ENCODE results near the gene SPACA4.
"Not testable (repeated sequence)": the region's sequence is repeated elsewhere in the genome, so short reads cannot be mapped to it uniquely, and the experiment has no call there.

SPACA4 gene

DNA sequence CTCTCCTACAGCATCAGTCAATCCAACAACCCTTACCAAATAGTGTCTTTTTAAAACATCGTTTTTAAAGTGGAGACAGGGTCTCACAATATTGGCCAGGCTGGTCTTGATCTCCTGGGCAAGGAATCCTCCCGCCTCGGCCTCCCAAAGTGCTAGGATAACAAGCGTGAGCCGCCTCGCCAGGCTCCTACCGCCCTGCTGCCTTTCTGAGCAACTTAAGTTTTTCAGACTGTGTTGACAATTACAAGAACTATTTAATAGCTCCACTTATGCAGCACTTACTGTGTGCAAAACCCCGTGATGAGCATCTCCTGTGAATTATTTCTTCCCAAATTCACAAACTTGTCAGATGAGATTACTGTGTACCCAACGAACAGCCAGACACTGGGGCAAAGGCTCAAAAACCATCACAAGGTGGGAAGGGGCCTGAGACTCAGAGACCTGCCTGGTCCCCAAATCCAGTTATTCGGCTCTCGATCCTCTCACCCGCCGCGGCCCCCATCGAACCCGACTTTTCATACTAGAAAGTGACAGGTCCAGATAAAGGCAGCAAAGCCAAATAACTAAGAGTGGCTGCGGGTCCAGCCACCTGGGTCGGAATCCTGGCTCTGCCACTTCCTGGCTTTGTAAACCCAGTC lies 11.9 kb downstream of the SPACA4 start:
- no peak for DNase-seq (ENCODE audit: low read depth in 2 of 2)

DNA sequence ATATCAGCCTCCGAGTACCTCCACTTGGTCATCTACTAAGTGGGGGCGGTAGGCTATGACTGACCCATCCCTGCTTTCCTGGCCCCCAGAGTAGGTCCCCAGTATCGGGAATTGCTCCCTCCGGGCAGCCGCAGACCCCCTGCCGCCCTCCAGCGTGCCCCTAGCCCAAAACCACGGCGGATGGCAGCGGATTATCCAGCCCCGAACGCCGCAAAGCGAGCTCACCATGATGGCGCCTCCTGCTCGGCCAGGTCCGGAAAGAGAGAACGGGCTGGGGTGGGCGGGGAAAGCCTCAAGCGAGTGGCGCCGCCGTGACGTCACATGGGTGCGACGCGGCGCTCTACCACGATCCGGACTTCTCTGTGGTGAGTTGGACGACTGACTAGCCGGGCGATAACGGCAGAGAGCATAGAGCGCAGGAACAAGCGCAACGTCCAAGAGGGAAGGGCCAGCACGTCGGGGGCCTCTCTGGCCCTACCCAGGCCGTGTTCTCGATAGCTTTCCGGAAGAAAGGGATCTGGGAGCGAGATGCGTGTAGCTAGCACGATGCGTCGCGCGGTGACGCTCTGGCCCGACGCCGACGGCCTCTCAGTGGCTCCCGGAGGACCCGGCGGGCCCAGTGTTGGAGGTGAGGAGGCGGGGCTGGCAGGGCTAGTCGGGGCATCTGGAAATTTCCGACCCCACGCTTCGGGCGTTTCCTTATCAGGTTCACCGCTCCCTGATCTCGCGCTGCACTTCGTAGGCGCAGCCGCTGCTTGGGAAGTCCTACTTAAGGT lies 12.6 kb downstream of the SPACA4 start, which contains the start of the genes RPL18 and SPHK2:
Gene RPL18, minus strand, starts transcription at position 263 of the 776 bp plus-strand sequence. Its CDS starts 35 bp downstream, at position 228.
Gene SPHK2, plus strand, starts transcription at position 591 of the 776 bp plus-strand sequence. CDS start 1,009 bp downstream, outside the sequence.
- DNase-seq (ENCODE audit: low read depth in 2 of 2), result peak; percentile 93

DNA sequence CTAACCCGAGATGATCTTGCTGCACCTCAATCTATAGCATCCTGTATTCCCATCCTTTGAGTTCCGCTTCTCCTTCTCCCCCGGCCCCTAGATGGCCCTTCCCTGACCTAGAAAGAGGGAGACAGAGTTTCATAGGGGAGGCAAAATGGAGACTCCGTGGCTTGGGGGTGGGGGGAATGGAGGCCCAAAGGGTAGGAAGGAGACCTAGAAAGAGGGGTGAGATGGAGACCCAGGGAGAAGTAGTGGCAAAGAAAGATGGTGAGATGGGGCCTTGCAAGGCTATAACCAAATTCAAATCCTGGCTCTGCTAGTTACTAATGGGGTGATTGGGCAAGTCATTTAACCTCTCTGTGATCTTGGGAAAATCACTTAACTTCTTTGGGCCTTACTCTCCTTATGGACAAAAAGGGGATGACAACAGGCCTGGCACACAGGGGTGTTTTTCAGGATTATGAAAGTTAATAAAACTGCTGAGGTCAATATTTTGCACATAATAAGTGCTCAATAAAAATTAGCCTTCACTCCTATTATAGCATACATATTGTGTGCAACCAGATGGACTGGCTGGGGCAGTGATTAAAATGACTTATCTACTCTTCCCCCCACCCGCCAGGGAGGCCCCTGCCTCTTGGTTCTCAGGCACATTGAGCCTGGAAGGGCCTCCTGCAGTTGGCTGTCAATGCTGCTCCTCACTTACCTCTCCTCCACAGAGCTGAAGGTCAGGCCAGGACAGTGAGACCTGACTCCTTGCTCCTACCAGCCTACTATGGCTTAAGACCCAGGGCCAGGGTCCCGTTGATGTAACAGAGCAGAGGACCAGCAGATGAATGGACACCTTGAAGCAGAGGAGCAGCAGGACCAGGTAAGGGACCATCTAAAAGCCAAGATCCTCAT lies 13.4 kb downstream of the SPACA4 start:
- DNase-seq (ENCODE audit: low read depth in 2 of 2), result no peak

DNA sequence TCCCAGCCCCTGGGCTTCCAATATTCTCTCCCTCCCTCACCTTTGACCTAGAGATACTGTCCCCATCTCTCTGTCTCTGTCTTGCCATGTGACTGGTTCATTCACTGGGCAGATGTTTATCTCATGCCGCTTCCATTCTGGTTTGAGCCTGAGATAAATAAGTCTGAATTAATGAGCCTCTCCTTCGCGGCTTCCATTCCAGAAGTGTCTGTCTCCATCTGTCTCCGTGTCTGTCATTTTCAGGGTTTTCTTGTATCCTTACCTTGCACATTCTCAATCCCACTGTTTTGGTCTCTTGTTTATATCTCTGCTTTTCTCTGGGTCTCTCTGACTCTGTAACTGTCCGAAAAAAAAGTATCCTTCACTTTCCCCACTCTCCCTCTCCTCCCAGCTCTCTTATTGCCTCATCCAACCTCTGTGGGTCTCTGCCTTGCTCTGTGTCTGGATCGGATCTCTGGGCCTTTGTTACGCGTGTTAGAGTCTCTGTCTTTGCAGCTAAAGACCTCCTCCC lies 17.1 kb downstream of the SPACA4 start:
- DNase-seq (ENCODE audit: low read depth in 2 of 2), result no peak

DNA sequence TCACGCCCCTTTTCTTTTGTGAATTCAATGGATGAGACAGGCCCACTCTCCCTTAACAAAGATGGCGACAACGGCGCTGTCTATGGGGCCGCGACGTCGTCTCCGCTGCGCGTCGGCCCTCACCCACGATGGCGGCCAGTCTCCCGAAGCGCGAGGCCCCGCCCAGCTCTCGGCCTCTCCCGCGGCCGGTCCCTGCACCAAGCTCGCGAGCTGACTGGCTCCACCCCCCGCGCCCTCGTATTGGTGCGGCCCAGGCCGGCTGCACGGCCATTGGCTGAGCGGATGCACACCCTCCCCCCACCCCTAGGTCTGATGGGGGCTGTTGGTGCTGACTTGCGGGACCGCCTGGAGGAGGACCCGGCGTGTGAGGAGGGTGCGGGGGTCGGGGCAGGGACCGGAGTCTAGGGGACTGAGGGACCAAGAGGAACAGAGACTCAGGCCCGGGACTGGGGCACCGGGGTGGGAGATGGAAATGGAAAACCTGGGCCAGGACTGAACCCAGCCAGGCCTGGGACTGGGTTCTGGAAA lies 17.6 kb downstream of the SPACA4 start:
- peak; percentile 92 for DNase-seq (ENCODE audit: low read depth in 2 of 2)

DNA sequence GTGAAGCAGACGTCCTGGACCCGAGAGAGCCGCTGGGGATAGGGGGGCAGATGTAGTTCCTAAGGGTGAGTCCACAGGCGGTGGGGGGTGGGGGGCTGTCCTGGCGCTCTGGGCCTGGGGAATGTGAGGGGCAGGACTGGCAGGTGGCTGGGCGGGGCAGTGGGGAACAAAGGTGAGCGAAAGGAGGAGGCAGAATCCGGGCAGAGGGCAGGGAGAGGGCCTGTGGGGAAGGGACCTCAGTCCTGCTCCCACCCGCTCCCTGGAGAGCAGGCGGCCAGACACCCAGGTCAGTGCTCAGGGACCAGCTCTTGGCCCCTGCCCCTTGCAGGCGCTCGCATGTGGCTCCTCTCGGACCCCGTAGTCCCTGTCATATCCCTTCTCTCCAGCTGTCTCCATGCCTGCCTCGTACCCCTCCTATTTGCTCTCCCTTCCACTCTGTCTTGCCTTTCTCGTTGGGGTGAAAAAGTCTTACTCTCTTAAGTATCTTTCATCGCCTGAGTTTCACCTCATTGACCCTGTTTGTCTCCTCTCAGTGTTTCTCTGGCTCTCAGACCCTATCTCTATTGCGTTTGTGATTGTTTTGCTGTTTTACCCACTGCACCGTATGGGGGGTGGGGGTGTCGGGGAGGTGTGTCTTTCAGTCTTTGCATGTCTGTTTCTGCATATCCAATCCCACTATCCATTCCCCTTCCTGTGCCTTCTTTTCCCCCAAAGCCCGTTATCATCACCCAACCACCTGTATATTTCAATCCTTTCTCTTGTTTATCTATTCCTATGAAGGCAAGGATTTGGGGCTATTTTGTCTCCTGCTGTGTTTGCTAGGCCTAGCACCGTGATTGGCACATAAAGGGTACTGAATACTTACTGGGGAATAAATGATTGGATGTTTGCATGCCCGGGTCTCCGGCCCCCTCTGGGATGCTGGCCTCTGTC lies 18.5 kb downstream of the SPACA4 start:
- no peak for DNase-seq (ENCODE audit: low read depth in 2 of 2)

DNA sequence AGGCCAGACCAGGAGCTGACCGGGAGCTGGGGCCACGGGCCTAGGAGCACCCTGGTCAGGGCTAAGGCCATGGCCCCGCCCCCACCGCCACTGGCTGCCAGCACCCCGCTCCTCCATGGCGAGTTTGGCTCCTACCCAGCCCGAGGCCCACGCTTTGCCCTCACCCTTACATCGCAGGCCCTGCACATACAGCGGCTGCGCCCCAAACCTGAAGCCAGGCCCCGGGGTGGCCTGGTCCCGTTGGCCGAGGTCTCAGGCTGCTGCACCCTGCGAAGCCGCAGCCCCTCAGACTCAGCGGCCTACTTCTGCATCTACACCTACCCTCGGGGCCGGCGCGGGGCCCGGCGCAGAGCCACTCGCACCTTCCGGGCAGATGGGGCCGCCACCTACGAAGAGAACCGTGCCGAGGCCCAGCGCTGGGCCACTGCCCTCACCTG lies 19.4 kb downstream of the SPACA4 start:
- no peak for DNase-seq (ENCODE audit: low read depth in 2 of 2)

DNA sequence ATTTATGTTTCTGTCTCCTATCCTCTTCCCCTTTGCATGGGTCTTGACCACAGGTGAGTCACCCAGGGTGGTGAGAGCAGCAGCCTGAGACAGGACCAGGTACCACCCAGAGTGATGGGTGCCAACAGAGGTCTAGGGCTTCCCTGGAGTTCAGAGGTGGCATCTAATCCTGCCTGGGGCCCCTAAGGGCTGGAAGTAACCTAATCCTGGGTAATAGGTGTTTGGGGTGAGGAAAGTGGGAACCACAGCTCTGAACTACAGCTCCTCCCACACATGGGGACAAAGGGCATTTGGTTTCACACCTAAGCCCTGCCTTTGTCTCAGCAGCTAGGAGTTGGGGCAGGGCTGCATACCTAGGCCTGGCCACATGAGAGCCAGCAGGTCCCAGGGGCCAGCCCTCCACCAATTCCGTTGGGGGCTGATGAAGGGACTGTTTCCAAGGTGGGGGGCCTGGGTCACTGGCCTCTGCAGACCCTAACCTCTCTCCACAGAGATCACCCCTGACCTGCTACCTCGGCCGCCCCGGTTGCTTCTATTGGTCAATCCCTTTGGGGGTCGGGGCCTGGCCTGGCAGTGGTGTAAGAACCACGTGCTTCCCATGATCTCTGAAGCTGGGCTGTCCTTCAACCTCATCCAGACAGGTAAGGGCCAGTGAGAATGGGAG lies 20.8 kb downstream of the SPACA4 start:
- DNase-seq (ENCODE audit: low read depth in 2 of 2), result no peak

DNA sequence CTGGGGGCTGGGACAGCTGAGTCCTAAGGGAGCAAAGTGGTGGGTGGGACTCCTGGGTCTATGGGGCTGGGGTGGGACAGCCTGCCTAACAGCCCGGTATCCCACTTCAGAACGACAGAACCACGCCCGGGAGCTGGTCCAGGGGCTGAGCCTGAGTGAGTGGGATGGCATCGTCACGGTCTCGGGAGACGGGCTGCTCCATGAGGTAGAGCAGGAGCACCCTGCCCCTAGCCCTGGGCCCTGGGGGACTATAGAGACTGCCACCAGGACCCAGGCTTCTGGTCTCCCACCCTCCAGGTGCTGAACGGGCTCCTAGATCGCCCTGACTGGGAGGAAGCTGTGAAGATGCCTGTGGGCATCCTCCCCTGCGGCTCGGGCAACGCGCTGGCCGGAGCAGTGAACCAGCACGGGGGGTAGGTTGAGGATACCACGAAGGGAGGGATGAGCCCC lies 21.3 kb downstream of the SPACA4 start:
- no peak for DNase-seq (ENCODE audit: low read depth in 2 of 2)

DNA sequence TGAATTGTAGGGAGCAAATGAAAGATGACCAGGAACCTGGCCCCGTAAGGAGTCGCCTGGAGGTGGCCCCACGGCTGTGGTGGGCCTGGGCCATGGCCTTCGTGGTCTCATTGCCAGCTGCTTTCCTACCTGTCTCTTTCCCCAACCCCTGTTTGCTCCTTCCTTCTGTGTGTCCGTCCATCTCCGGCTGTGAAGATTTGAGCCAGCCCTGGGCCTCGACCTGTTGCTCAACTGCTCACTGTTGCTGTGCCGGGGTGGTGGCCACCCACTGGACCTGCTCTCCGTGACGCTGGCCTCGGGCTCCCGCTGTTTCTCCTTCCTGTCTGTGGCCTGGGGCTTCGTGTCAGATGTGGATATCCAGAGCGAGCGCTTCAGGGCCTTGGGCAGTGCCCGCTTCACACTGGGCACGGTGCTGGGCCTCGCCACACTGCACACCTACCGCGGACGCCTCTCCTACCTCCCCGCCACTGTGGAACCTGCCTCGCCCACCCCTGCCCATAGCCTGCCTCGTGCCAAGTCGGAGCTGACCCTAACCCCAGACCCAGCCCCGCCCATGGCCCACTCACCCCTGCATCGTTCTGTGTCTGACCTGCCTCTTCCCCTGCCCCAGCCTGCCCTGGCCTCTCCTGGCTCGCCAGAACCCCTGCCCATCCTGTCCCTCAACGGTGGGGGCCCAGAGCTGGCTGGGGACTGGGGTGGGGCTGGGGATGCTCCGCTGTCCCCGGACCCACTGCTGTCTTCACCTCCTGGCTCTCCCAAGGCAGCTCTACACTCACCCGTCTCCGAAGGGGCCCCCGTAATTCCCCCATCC lies 22.1 kb downstream of the SPACA4 start:
- no peak for DNase-seq (ENCODE audit: low read depth in 2 of 2)

DNA sequence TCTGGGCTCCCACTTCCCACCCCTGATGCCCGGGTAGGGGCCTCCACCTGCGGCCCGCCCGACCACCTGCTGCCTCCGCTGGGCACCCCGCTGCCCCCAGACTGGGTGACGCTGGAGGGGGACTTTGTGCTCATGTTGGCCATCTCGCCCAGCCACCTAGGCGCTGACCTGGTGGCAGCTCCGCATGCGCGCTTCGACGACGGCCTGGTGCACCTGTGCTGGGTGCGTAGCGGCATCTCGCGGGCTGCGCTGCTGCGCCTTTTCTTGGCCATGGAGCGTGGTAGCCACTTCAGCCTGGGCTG lies 22.7 kb downstream of the SPACA4 start:
- no peak for DNase-seq (ENCODE audit: low read depth in 2 of 2)

DNA sequence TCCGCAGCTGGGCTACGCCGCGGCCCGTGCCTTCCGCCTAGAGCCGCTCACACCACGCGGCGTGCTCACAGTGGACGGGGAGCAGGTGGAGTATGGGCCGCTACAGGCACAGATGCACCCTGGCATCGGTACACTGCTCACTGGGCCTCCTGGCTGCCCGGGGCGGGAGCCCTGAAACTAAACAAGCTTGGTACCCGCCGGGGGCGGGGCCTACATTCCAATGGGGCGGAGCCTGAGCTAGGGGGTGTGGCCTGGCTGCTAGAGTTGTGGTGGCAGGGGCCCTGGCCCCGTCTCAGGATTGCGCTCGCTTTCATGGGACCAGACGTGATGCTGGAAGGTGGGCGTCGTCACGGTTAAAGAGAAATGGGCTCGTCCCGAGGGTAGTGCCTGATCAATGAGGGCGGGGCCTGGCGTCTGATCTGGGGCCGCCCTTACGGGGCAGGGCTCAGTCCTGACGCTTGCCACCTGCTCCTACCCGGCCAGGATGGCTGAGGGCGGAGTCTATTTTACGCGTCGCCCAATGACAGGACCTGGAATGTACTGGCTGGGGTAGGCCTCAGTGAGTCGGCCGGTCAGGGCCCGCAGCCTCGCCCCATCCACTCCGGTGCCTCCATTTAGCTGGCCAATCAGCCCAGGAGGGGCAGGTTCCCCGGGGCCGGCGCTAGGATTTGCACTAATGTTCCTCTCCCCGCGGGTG lies 23.2 kb downstream of the SPACA4 start:
- no peak for DNase-seq (ENCODE audit: low read depth in 2 of 2)

DNA sequence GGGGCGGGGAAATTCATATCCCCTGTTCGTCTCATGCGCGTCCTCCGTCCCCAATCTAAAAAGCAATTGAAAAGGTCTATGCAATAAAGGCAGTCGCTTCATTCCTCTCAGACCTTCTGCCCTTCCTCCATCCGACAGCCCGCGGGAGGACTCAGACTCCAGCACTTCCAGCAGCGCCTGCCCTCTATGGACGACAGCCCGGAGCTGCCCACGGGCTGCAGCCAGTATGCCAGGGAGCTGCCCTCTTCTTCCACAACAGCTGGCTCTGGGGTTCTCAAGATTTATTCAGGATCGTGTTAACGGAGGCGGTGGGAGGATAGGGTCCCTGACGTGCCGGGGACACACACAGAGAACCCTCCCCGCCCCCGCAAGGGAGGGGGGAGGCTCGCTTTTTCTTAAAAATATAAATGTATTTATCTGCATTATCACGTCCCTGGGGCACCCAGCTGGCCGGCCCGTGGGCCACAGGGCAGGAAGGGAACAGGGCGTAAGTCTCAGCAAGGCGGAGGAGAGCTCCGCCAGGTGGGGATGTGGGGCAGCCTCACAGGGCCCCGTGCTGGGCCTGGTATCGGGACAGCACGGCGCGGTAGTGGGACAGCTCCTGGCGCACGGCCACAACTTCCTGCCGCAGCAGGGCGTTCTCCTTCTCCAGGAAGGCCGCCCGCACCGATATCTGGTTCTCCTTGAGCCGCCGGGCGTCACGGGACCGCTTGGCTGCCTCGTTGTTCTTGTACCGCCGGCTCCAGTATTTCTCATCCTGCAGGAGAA lies 23.9 kb downstream of the SPACA4 start:
- no peak for DNase-seq (ENCODE audit: low read depth in 2 of 2)

DNA sequence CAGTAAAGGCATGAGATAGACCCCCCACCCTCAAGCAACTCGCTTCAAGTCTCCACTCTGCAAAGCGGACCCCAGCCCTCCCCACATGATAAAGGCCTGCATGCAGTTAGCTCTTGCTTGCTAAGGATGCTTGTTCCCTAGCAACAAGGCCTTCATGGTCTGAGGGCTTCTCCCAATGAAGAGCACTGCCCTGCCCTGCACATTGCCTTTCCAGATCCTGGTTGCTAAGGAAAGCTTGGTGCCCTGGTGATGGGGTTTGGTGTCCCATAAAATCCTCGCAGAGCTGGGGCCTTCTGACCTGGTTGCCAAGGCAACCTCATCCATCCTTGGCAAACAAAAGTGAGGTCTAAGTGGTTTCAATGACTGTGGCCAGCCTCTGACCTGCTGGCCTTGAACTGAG lies 24.7 kb downstream of the SPACA4 start:
- DNase-seq (ENCODE audit: low read depth in 2 of 2), result no peak

DNA sequence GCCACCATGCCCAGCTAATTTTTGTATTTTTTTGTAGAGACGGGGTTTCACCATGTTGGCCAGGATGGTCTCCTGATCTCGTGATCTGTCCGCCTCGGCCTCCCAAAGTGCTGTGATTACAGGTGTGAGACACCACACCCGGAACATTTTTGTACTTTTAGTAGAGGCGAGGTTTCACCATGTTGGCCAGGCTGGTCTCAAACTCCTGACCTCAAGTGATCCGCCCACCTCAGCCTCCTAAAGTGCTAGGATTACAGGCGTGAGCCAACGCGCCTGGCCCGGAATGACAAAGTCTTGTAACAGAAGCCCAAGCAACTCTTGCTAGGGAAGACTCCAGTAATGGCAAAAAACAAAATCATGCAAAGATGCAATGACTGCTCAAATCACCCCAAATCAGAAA lies 25.7 kb downstream of the SPACA4 start:
- DNase-seq (ENCODE audit: low read depth in 2 of 2), result not testable (repeated sequence)

DNA sequence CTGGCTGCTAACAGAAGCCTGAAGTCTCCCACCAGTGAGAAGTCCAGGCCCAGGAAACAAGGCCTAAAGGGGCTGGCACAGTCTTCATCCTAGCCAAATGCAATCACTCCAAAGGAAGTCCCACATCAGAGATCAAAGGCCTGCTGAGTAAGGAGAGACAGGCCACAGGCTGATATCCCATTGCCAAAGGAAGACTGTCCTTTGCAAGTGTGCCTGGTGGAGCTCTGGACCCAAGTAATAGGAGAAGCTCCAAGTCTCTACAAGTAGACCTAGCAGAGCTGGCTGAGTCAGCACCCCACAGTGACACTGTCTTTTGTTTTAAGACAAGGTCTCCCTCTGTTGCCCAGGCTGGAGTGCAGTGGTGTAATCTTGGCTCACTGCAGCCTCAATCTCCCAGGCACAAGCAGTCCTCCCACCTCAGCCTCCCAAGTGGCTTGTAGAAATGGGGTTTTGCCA lies 26.2 kb downstream of the SPACA4 start:
- no peak for DNase-seq (ENCODE audit: low read depth in 2 of 2)

DNA sequence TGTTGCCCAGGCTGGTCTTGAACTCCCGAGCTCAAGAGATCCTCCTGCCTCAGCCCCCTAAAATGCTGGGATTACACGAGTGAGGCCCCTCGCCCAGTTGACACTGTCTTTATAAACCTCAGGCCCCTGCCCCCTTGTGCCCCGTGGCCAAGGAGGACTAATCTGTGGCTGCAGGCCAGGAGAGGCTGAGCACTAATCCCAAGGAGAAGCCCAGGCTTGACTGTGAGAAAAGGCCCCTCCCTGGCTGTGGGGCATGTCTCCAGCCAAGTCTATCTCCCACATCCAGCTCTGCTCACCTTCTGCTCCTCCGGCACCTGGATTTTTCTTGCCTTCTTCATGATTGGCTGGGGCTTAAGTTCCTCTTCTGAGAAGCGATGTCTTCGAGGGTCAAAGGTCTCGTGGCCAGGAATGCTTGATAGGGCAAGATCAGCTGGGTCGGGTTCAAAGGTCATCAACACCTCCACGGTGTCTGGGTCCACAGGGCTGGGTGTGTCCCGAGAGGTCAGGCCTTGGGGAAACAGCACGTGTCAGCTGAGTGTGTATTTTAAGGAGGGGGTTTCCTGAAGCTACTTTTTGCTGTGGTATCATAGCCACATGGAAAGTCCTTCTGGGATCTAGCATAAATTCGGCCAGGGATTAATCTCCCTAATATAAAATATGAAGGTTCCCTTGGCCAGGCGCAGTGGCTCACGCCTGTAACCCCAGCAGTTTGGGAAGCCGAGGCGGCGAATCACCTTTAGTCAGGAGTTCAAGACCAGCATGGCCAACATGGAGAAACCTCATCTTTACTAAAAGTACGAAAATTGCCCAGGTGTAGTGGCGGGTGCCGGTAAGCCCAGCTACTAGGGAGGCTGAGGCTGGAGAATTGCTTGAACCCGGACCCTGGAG lies 26.9 kb downstream of the SPACA4 start:
- DNase-seq (ENCODE audit: low read depth in 2 of 2), result no peak
